C4-2B (cell line): Measurements from ENCODE around the gene PAH.

Experiments
- H3K27ac ChIP-seq: fragments of 450-650 bp; 2 replicates; pipeline ENCODE4 v1.5.1; 2017
- CTCF ChIP-seq: fragments of 450-650 bp; conservative IDR thresholded peaks from 2 replicates; pipeline ENCODE4 v1.5.1; 2017; ENCODE audit warnings: mild to moderate bottlenecking
- ZFX ChIP-seq: fragments of 450-650 bp; IDR thresholded peaks from 2 replicates; pipeline ENCODE4 v1.6.1; 2017

PAH gene

GRCh38 chr12:102806110-102806509 is 110.9 kb downstream of the PAH start:
- no peak overlapping the region for H3K27ac ChIP-seq
- TF ChIP-seq ZFX (no peak), CTCF (no peak)

- H3K27ac ChIP-seq = no peak overlapping the region
- TF ChIP-seq CTCF = no peak
- no peak for TF ChIP-seq ZFX
Measured at GRCh38 chr12:102800565-102800964, 116.5 kb downstream of the PAH start.

GRCh38 chr12:102799229-102799628 is 117.8 kb downstream of the PAH start:
- TF ChIP-seq CTCF (no peak), ZFX (no peak)
- H3K27ac ChIP-seq = no peak overlapping the region

GRCh38 chr12:102797528-102797927 is 119.5 kb downstream of the PAH start:
- TF ChIP-seq CTCF (no peak), ZFX (no peak)
- no peak overlapping the region for H3K27ac ChIP-seq

GRCh38 chr12:102793921-102794320 is 123.1 kb downstream of the PAH start:
- no peak for TF ChIP-seq CTCF
- TF ChIP-seq ZFX = no peak
- H3K27ac ChIP-seq = no peak overlapping the region
